WERI-Rb-1 (cell line): ENCODE measurements around the gene CFAP57.

Experiments
- DNase-seq: peaks from one replicate; pipeline ENCODE4 v3.0.0-alpha.2; 2020
- H3K27ac ChIP-seq: fragments of 250-450 bp; sonication (Bioruptor Pico); 2 replicates; pipeline ENCODE4 v1.5.1; 2020; ENCODE audit warnings: mild to moderate bottlenecking, moderate library complexity
- H3K27me3 ChIP-seq: fragments of 250-450 bp; sonication (Bioruptor Pico); 2 replicates; pipeline ENCODE4 v1.5.1; 2021; ENCODE audit warnings: mild to moderate bottlenecking, low read depth, moderate library complexity; ENCODE audit not compliant: insufficient read depth, severe bottlenecking
- H3K36me3 ChIP-seq: fragments of 250-450 bp; sonication (Bioruptor Pico); 2 replicates; pipeline ENCODE4 v1.5.1; 2020; ENCODE audit warnings: mild to moderate bottlenecking, moderate library complexity
- H3K4me3 ChIP-seq: 2 replicates; pipeline ENCODE4 v1.5.1; 2011; ENCODE audit warnings: low read depth, mild to moderate bottlenecking, control low read depth, low read length
- H3K9me3 ChIP-seq: fragments of 250-450 bp; sonication (Bioruptor Pico); 2 replicates; pipeline ENCODE4 v1.5.1; 2021; ENCODE audit warnings: mild to moderate bottlenecking, moderate library complexity; ENCODE audit not compliant: severe bottlenecking
- TF ChIP-seq, protein P1 (sequence below): IDR thresholded peaks from 2 replicates; pipeline ENCODE4 v1.5.1; 2011; ENCODE audit warnings: low read depth, mild to moderate bottlenecking, control low read depth, inconsistent platforms, low read length

Gene CFAP57

DNA sequence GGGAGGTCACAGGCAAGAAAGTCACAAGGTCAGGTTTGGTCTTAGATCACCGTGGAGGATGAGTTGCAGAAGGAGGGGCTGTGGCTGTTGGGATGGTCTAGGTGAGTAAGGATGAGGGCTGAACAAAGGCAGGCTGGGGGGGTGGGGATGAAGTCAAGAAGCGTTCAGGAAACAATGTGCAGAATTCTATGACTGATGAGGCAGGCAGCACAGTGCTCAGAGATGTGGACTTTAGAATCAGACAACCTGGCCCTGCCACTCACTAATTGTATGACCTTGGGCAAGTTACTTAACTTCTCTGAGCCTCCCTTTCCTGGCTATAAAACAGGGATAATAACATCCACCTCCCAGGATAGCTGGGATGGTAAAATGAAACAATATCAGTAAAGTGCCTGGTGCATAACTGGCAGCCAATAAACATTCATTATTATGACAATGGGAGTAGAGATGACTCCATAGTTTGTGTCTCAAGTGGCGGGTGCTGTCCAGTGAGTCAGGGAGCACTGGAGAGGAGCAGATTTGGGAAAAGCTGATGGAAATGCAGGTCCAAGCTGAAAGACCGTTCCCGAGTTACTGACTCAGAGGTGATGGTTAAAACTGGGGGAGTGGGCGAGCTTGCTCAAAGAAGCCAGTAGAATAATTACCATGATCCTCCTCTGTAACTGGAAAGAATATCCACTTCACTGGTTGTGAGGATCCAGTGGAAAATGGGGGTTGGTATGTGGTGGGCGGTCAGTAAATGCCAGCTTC is 130.8 kb downstream of the CFAP57 start:
- H3K27ac ChIP-seq = no peak overlapping the region
- TF ChIP-seq, protein P1, sequence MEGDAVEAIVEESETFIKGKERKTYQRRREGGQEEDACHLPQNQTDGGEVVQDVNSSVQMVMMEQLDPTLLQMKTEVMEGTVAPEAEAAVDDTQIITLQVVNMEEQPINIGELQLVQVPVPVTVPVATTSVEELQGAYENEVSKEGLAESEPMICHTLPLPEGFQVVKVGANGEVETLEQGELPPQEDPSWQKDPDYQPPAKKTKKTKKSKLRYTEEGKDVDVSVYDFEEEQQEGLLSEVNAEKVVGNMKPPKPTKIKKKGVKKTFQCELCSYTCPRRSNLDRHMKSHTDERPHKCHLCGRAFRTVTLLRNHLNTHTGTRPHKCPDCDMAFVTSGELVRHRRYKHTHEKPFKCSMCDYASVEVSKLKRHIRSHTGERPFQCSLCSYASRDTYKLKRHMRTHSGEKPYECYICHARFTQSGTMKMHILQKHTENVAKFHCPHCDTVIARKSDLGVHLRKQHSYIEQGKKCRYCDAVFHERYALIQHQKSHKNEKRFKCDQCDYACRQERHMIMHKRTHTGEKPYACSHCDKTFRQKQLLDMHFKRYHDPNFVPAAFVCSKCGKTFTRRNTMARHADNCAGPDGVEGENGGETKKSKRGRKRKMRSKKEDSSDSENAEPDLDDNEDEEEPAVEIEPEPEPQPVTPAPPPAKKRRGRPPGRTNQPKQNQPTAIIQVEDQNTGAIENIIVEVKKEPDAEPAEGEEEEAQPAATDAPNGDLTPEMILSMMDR = no peak
- DNase-seq = no peak
- H3K36me3 ChIP-seq = no peaks in the 10 kb centered on the region
- H3K9me3 ChIP-seq = no peaks in the 10 kb centered on the region
- no peaks in the 10 kb centered on the region for H3K27me3 ChIP-seq
- H3K4me3 ChIP-seq = no peak overlapping the region

DNA sequence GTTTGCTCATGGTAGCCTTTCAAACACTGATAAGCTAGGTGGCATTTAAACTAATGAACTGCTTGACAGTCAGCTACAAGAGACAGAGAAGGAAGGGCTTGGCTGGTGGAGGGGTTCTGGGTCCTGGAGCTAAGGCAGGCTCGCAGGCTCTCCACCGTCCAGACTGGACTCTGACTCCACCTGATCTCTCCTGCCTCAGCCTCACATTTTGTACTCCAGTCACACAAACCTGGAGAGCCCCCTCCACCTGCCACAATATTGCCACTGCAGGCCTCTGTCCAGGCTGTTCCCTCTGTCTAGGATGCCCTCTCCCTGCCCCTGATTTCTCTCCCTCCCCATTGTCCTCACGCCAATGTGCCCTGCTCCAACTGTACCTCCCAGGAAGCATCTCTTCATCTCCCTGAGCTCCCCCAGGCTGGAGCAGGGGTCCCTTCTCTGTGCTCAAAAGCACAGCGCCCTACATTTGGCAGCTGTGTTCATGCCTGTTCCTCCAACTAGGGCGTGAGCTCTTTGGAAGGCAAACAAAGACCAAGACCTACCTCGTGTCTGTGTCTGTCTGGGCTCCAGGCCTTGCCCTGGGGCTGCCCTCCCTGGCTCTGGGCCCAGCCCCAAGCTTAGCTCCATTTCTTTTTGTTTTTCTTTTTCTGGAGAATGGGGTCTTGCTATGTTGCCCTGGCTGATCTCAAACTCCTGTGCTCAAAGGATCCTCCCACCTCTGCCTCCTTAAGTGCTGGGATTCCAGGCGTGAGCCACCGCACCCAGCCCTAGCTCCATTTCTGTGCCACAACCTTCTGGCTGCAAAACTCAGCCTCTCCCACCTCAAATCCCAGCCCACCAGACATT is 131.6 kb downstream of the CFAP57 start:
- Histone ChIP-seq H3K36me3 (no peaks in the 10 kb centered on the region), H3K4me3 (no peak overlapping the region), H3K27me3 (no peaks in the 10 kb centered on the region), H3K27ac (no peak overlapping the region), H3K9me3 (no peaks in the 10 kb centered on the region)
- TF ChIP-seq, protein P1 = no peak
- no peak for DNase-seq
